ENCODE results near the gene HTR3D.

- TF ChIP-seq EZH2 (IDR thresholded peaks at IDR 0.05): no peak
- no peak for TF ChIP-seq POLR2AphosphoS5 (IDR thresholded peaks at IDR 0.05; ENCODE audit: borderline replicate concordance, low read depth, low read length)
Measured at GRCh38 chr3:184058029-184058428, 26.5 kb downstream of the HTR3D start.

Data from SK-N-MC (cell line).